GM21526 (cell line): ENCODE results near the gene MPDU1.

ENCODE experiments used
- ATAC-seq: cut with Tn5 transposase; IDR thresholded peaks from one replicate; pipeline ENCODE4 v1.9.1; 2021; ENCODE audit warnings: moderate library complexity; ENCODE audit not compliant: unreplicated experiment, low FRiP score

MPDU1 gene

GRCh38 chr17:7583253-7584109, at the start of gene MPDU1:
MPDU1 (plus strand) TSS chr17:7583852; CDS start chr17:7583863, 11 bp downstream.
- ATAC-seq: peak; percentile 46

- no peak for ATAC-seq
Measured at GRCh38 chr17:7538050-7538449, 45.6 kb upstream of the MPDU1 start.

- no peak for ATAC-seq
Measured at GRCh38 chr17:7538891-7539545, 44.6 kb upstream of the MPDU1 start.

- ATAC-seq: no peak
Measured at GRCh38 chr17:7541074-7541621, 42.5 kb upstream of the MPDU1 start.

- ATAC-seq: no peak
Measured at GRCh38 chr17:7544911-7545310, 38.7 kb upstream of the MPDU1 start.

GRCh38 chr17:7548585-7549400, 34.9 kb upstream of the MPDU1 start, which contains the start of gene TNFSF12:
TNFSF12 (plus strand) TSS chr17:7549058; CDS start chr17:7549154, 96 bp downstream.
- no peak for ATAC-seq

GRCh38 chr17:7549401-7550055, 34.1 kb upstream of the MPDU1 start:
- no peak for ATAC-seq

- no peak for ATAC-seq
Measured at GRCh38 chr17:7550344-7550743, 33.3 kb upstream of the MPDU1 start.

GRCh38 chr17:7551396-7551795, 32.3 kb upstream of the MPDU1 start:
- ATAC-seq: no peak

- ATAC-seq: peak; percentile 52
Measured at GRCh38 chr17:7552621-7553051, 31.0 kb upstream of the MPDU1 start.

- ATAC-seq: no peak
Measured at GRCh38 chr17:7553356-7553755, 30.3 kb upstream of the MPDU1 start.

GRCh38 chr17:7555320-7555948, 28.2 kb upstream of the MPDU1 start:
- no peak for ATAC-seq

GRCh38 chr17:7556627-7557026, 27.0 kb upstream of the MPDU1 start:
- no peak for ATAC-seq

- ATAC-seq: no peak
Measured at GRCh38 chr17:7557147-7557764, 26.4 kb upstream of the MPDU1 start.

GRCh38 chr17:7557775-7558543, 25.7 kb upstream of the MPDU1 start:
- ATAC-seq: no peak

- no peak for ATAC-seq
Measured at GRCh38 chr17:7558544-7559319, 24.9 kb upstream of the MPDU1 start, which contains the start of gene TNFSF13. TNFSF13 (plus strand) TSS chr17:7558750; CDS start chr17:7559040, 290 bp downstream.

- no peak for ATAC-seq
Measured at GRCh38 chr17:7559320-7560171, 24.1 kb upstream of the MPDU1 start.
